ENCODE data around the gene TMEM150A. TPM values are rescaled to one million over a fixed set of nuclear protein-coding genes. Genes with fewer than 3 reads are reported as not detected.

Gene TMEM150A
- total RNA-seq, 1 donor from 2014 or later: 18.1 TPM

DNA sequence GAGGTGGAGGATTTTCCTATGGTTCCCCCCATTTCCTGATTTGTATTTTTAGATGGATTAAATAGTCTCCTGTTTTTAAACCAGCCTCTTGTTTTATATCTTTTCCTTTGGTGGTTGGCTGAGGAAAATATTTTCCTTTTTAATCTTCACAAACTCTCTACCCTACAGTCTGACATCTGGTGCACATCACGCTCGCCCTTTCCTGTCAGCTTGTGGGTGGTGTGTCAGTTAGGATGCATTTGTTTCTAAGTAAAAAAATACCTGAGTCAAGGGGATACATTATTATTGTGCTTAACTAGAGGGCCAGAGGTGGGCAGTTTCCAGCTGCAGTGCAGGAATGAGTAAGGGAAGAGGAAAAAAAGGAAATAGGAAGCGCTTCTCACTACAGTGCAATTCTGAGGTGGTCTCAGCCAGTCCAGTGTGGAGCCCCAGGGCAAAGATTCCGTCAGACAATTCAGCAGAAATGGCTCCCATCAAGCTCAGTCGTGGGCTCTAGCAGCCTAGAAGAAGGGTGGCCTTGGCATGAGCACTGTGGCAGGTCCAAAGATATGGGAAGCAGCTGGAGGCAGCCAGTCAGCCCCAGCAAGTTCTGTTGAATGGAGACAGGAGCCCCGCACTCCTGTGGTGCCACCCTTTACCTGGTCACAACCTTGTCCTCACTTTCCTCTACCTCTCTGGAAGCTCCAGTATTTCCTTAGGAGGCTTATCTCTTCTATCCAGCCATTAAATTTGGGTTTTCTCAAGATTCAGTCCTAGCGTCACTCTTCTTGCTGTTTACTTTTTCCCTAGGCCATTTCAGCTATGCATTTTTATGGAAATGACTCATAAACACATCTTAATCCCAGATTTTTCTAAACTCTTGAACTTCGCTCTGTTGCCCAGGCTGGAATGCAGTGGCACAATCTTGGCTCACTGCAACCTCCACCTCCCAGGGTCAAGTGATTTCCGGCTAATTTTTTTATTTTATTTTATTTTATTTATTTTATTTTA, 47.0 kb upstream of the TMEM150A start:
- H3K4me1 Mint-ChIP-seq (ENCODE audit: low read depth, unreplicated experiment): no peaks in the 10 kb centered on the region
- no peaks in the 10 kb centered on the region for H3K36me3 Mint-ChIP-seq (ENCODE audit: unreplicated experiment)
- no peaks in the 10 kb centered on the region for H3K27me3 Mint-ChIP-seq (ENCODE audit: unreplicated experiment)
- TF ChIP-seq, protein P1, sequence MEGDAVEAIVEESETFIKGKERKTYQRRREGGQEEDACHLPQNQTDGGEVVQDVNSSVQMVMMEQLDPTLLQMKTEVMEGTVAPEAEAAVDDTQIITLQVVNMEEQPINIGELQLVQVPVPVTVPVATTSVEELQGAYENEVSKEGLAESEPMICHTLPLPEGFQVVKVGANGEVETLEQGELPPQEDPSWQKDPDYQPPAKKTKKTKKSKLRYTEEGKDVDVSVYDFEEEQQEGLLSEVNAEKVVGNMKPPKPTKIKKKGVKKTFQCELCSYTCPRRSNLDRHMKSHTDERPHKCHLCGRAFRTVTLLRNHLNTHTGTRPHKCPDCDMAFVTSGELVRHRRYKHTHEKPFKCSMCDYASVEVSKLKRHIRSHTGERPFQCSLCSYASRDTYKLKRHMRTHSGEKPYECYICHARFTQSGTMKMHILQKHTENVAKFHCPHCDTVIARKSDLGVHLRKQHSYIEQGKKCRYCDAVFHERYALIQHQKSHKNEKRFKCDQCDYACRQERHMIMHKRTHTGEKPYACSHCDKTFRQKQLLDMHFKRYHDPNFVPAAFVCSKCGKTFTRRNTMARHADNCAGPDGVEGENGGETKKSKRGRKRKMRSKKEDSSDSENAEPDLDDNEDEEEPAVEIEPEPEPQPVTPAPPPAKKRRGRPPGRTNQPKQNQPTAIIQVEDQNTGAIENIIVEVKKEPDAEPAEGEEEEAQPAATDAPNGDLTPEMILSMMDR (IDR thresholded peaks at IDR 0.05; ENCODE audit: partially characterized antibody, unreplicated experiment): no peak
- no peak for DNase-seq
- H3K9me3 Mint-ChIP-seq (ENCODE audit: unreplicated experiment): no peaks in the 10 kb centered on the region
- no peak overlapping the region for H3K4me3 Mint-ChIP-seq (ENCODE audit: unreplicated experiment)
- H3K27ac Mint-ChIP-seq (ENCODE audit: unreplicated experiment): no peak overlapping the region

DNA sequence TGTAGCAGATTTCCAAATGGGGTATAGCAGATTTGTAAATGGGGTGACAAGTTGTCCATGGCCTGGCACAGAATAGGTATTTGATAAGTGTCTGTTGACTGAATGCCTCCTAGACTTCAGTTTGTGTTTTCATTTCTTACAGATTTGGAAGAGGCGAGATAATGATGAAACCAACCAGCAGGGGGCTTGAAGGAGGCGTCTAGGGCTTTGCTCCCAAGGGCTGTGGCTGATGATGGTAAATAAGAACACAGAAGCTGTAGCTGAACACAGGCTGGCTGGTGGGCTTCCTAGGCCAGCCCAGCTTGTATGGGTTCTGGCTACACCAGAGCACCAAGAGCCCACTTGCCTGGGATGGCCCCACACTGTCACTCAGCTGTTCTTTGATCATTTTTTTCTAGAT, 46.1 kb upstream of the TMEM150A start:
- TF ChIP-seq, protein P1 (IDR thresholded peaks at IDR 0.05; ENCODE audit: partially characterized antibody, unreplicated experiment): peak; percentile 58
- Mint-ChIP-seq H3K36me3 (ENCODE audit: unreplicated experiment) (no peaks in the 10 kb centered on the region), H3K27ac (ENCODE audit: unreplicated experiment) (no peak overlapping the region), H3K27me3 (ENCODE audit: unreplicated experiment) (no peaks in the 10 kb centered on the region), H3K9me3 (ENCODE audit: unreplicated experiment) (no peaks in the 10 kb centered on the region), H3K4me1 (ENCODE audit: low read depth, unreplicated experiment) (no peaks in the 10 kb centered on the region), H3K4me3 (ENCODE audit: unreplicated experiment) (no peak overlapping the region)
- no peak for DNase-seq

DNA sequence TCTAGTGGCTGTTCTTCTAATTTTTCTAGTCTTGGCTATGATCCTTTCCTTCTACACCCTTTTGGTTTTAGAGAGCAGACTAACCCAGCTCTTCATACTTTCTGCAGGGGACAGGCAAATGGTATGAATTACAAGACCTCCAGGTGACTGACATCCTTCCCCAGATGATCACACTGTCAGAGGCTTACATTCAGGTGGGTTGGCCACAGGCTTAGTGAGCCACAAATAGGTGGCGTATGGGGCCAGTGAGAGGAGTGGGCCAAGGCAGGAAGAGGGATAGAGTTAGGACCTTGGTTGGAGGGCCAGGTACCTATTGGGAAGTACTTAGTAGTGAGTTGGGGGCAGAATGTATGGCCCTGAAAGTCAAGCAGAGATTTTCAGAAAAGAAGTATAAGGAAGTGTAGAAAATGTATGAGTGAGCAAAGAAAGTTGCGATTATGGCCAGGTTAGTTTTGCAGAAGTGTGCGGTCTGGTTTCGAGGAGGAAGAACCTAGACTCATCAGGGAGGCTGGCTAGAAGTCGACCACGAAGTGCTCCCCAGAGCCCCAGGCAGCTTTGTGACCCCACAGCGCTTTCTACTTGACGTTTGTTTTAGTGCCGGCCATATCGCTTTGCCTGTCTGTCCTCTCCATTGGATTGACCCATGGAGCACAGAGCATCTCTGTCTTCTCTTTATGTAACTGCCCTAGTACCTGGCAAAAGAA, 45.5 kb upstream of the TMEM150A start:
- no peak overlapping the region for H3K27ac Mint-ChIP-seq (ENCODE audit: unreplicated experiment)
- no peak overlapping the region for H3K4me3 Mint-ChIP-seq (ENCODE audit: unreplicated experiment)
- H3K27me3 Mint-ChIP-seq (ENCODE audit: unreplicated experiment): no peaks in the 10 kb centered on the region
- no peak for DNase-seq
- H3K4me1 Mint-ChIP-seq (ENCODE audit: low read depth, unreplicated experiment): no peaks in the 10 kb centered on the region
- H3K36me3 Mint-ChIP-seq (ENCODE audit: unreplicated experiment): no peaks in the 10 kb centered on the region
- H3K9me3 Mint-ChIP-seq (ENCODE audit: unreplicated experiment): no peaks in the 10 kb centered on the region
- TF ChIP-seq, protein P1 (IDR thresholded peaks at IDR 0.05; ENCODE audit: partially characterized antibody, unreplicated experiment): no peak

DNA sequence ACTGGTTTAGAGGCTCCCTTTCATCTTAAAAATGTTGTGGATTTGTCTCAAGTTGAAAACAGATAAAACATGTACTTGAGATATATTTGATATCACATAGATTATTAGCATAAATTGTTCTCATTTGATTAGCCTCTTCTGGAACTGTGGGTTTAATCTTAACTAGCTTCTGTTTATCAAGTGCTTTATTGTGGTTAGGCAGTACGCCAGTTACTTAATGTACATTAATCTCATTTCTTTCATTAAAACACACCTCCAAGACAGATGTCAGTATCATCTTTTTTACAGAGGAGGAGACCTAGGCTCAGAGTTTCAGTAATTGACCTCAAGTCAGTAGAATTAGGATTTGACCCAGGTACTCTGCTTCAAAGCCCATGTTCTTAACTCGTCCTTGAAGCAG, 43.7 kb upstream of the TMEM150A start:
- H3K27me3 Mint-ChIP-seq (ENCODE audit: unreplicated experiment): no peaks in the 10 kb centered on the region
- no peak for DNase-seq
- H3K4me1 Mint-ChIP-seq (ENCODE audit: low read depth, unreplicated experiment): no peaks in the 10 kb centered on the region
- no peak overlapping the region for H3K4me3 Mint-ChIP-seq (ENCODE audit: unreplicated experiment)
- TF ChIP-seq, protein P1 (IDR thresholded peaks at IDR 0.05; ENCODE audit: partially characterized antibody, unreplicated experiment): no peak
- no peak overlapping the region for H3K27ac Mint-ChIP-seq (ENCODE audit: unreplicated experiment)
- no peaks in the 10 kb centered on the region for H3K9me3 Mint-ChIP-seq (ENCODE audit: unreplicated experiment)
- H3K36me3 Mint-ChIP-seq (ENCODE audit: unreplicated experiment): no peaks in the 10 kb centered on the region
